ENCODE measurements around the gene SCG2.

GRCh38 chr2:223633656-223634055, 31.5 kb upstream of the SCG2 start:
- no peak for TF ChIP-seq ZNF121 (CRISPR knock-in tag; IDR thresholded peaks at IDR 0.05)
- TF ChIP-seq, protein P1, sequence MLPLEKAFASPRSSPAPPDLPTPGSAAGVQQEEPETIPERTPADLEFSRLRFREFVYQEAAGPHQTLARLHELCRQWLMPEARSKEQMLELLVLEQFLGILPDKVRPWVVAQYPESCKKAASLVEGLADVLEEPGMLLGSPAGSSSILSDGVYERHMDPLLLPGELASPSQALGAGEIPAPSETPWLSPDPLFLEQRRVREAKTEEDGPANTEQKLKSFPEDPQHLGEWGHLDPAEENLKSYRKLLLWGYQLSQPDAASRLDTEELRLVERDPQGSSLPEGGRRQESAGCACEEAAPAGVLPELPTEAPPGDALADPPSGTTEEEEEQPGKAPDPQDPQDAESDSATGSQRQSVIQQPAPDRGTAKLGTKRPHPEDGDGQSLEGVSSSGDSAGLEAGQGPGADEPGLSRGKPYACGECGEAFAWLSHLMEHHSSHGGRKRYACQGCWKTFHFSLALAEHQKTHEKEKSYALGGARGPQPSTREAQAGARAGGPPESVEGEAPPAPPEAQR (CRISPR knock-in tag; IDR thresholded peaks at IDR 0.05), result no peak
- TF ChIP-seq ZNF532 (CRISPR knock-in tag; IDR thresholded peaks at IDR 0.05; ENCODE audit: borderline replicate concordance), result no peak
- no peak for TF ChIP-seq CREB1 (CRISPR knock-in tag; IDR thresholded peaks at IDR 0.05)
- TF ChIP-seq KAT7 (CRISPR knock-in tag; IDR thresholded peaks at IDR 0.05; ENCODE audit: borderline replicate concordance), result no peak
- no peak for TF ChIP-seq NR2C2 (CRISPR knock-in tag; IDR thresholded peaks at IDR 0.05)
